SK-N-SH (cell line): ENCODE data around the gene NGF. TPM values are rescaled to one million over a fixed set of nuclear protein-coding genes. Genes with fewer than 3 reads are reported as not detected.

Experiments used
- CTCF ChIA-PET: fragments of 300-600, 350-600 bp; formaldehyde crosslinking; extraction: SDS; loops from one replicate; lab custom pipeline; 2021; lab: Yijun Ruan, JAX
- POLR2A ChIA-PET: fragments of 350-600 bp; sonication (Branson Sonifier 250); formaldehyde crosslinking; extraction: SDS; loops from one replicate; lab custom pipeline; 2020; ENCODE audit warnings: antibody characterized with exemption, inconsistent platforms; lab: Yijun Ruan, JAX
- DNase-seq: peaks from one replicate; pipeline ENCODE4 v3.0.0; 2012
- H2AFZ ChIP-seq: fragments of 200-600 bp; sonication (generic); 2 replicates; pipeline ENCODE4 v1.8.1; 2016; ENCODE audit warnings: antibody characterized with exemption, mild to moderate bottlenecking, low read depth
- H3F3A ChIP-seq: fragments of 200-600 bp; sonication (generic); replicated peaks from 2 replicates; pipeline ENCODE3; 2016; ENCODE audit warnings: antibody characterized with exemption, mild to moderate bottlenecking; ENCODE audit not compliant: insufficient read depth
- H3K27ac ChIP-seq, 2 experiments: fragments of 200-500 bp in 1 of 2; fragments of 200-600 bp in 1 of 2; sonication (Bioruptor generic) in 1 of 2; sonication (generic), shearing (Covaris generic) in 1 of 2; 2 replicates each; pipeline versions ENCODE4 v1.5.1 to v1.6.1; 2014 to 2016; ENCODE audit warnings: low read depth in 2 of 2, inconsistent platforms in 1 of 2, low read length in 1 of 2, mild to moderate bottlenecking in 1 of 2, mixed read lengths in 1 of 2
- H3K27me3 ChIP-seq: fragments of 200-600 bp; sonication (generic), shearing (Covaris generic); 2 replicates; pipeline ENCODE4 v1.6.1; 2016; ENCODE audit warnings: mixed run types; ENCODE audit not compliant: insufficient read depth
- H3K36me3 ChIP-seq, 2 experiments: fragments of 200-500 bp in 1 of 2; fragments of 200-600 bp in 1 of 2; sonication (Bioruptor generic) in 1 of 2; sonication (generic) in 1 of 2; replicated peaks in 1 of 2; 2 replicates each; pipeline versions ENCODE3 to v1.5.1; 2014 to 2016; ENCODE audit warnings: low read length in 1 of 2, mild to moderate bottlenecking in 1 of 2; ENCODE audit not compliant: insufficient read depth in 2 of 2, control insufficient read depth in 1 of 2
- H3K4me1 ChIP-seq, 2 experiments: fragments of 200-500 bp in 1 of 2; fragments of 200-600 bp in 1 of 2; sonication (Bioruptor generic) in 1 of 2; sonication (generic), shearing (Covaris generic) in 1 of 2; 2 replicates each; pipeline versions ENCODE4 v1.5.1 to v1.6.1; 2014 to 2016; ENCODE audit warnings: low read depth in 1 of 2, low read length in 1 of 2, mixed run types in 1 of 2; ENCODE audit not compliant: insufficient read depth in 2 of 2, control insufficient read depth in 1 of 2
- H3K4me2 ChIP-seq: fragments of 200-600 bp; sonication (generic), shearing (Covaris generic); 2 replicates; pipeline ENCODE4 v1.6.1; 2017; ENCODE audit warnings: mixed run types
- H3K4me3 ChIP-seq, 2 experiments: fragments of 200-500 bp in 1 of 2; fragments of 200-600 bp in 1 of 2; sonication (Bioruptor generic) in 1 of 2; sonication (generic), shearing (Covaris generic) in 1 of 2; 2 replicates each; pipeline versions ENCODE4 v1.5.1 to v1.8.1; 2014 to 2016; ENCODE audit warnings: low read depth in 2 of 2, inconsistent platforms in 1 of 2, low read length in 1 of 2, mild to moderate bottlenecking in 1 of 2, mixed read lengths in 1 of 2, moderate library complexity in 1 of 2
- H3K79me2 ChIP-seq: fragments of 200-600 bp; sonication (generic); 2 replicates; pipeline ENCODE4 v1.8.1; 2017; ENCODE audit warnings: mild to moderate bottlenecking; ENCODE audit not compliant: insufficient read depth
- H3K9ac ChIP-seq: fragments of 200-600 bp; sonication (generic); 2 replicates; pipeline ENCODE4 v1.6.1; 2017; ENCODE audit warnings: mixed run types
- H3K9me2 ChIP-seq: fragments of 200-600 bp; sonication (generic); 2 replicates; pipeline ENCODE4 v1.6.1; 2017; ENCODE audit warnings: mixed run types
- H3K9me3 ChIP-seq: fragments of 200-600 bp; sonication (generic); 2 replicates; pipeline ENCODE4 v1.6.1; 2017; ENCODE audit warnings: mixed run types, mild to moderate bottlenecking, moderate library complexity
- H4K20me1 ChIP-seq: fragments of 200-600 bp; sonication (generic); 2 replicates; pipeline ENCODE4 v1.6.1; 2017; ENCODE audit warnings: mild to moderate bottlenecking, mixed run types; ENCODE audit not compliant: insufficient read depth
- CHD2 ChIP-seq: fragments of 150-350 bp; IDR thresholded peaks from 2 replicates; pipeline ENCODE4 v1.6.1; 2018; ENCODE audit warnings: low read length; ENCODE audit not compliant: partially characterized antibody
- CTCF ChIP-seq: fragments of 200-600 bp; sonication (generic); IDR thresholded peaks from 2 replicates; pipeline ENCODE4 v1.6.1; 2017; ENCODE audit warnings: antibody characterized with exemption, mild to moderate bottlenecking, moderate library complexity
- ELF1 ChIP-seq: IDR thresholded peaks from 2 replicates; pipeline ENCODE4 v1.4.0; 2012
- EZH2phosphoT487 ChIP-seq: fragments of 200-600 bp; sonication (generic); IDR thresholded peaks from 2 replicates; pipeline ENCODE4 v1.6.1; 2017; ENCODE audit warnings: low read depth, mixed run types, mild to moderate bottlenecking, antibody characterized with exemption, moderate library complexity, borderline replicate concordance
- GABPA ChIP-seq: IDR thresholded peaks from 2 replicates; pipeline ENCODE4 v1.4.0; 2012; ENCODE audit warnings: low read depth, mild to moderate bottlenecking
- NRF1 ChIP-seq: IDR thresholded peaks from 2 replicates; pipeline ENCODE4 v1.6.1; 2012; ENCODE audit warnings: low read depth, mild to moderate bottlenecking, low read length
- RAD21 ChIP-seq: IDR thresholded peaks from 2 replicates; pipeline ENCODE4 v1.6.1; 2012; ENCODE audit warnings: mild to moderate bottlenecking, low read length
- REST ChIP-seq: IDR thresholded peaks from 2 replicates; pipeline ENCODE4 v1.6.1; 2012; ENCODE audit warnings: mild to moderate bottlenecking, low read depth, low read length, moderate library complexity
- RXRA ChIP-seq: IDR thresholded peaks from 2 replicates; pipeline ENCODE4 v1.4.0; 2012; ENCODE audit warnings: low read depth, mild to moderate bottlenecking, borderline replicate concordance
- SMC3 ChIP-seq: IDR thresholded peaks from 2 replicates; pipeline ENCODE4 v1.6.1; 2012; ENCODE audit warnings: low read depth, low read length, improper control_type of control experiment
- TCF12 ChIP-seq: IDR thresholded peaks from 2 replicates; pipeline ENCODE4 v1.4.0; 2012
- TEAD4 ChIP-seq: IDR thresholded peaks from 2 replicates; pipeline ENCODE4 v1.4.0; 2012; ENCODE audit warnings: mild to moderate bottlenecking, borderline replicate concordance; ENCODE audit not compliant: insufficient read depth
- USF1 ChIP-seq: IDR thresholded peaks from 2 replicates; pipeline ENCODE4 v1.4.0; 2012; ENCODE audit warnings: low read depth, borderline replicate concordance
- WGBS: methylation state at CpG from one replicate; pipeline ENCODE4 v1.1.6; 2017; ENCODE audit warnings: low lambda C conversion rate; 5-methylcytosine and 5-hydroxymethylcytosine counted together
- polyA plus RNA-seq, 3 experiments: library from polyadenylated mRNA; depleted of rRNA; stranded (reverse); fragments of >200 nt; gene quantifications; 2 replicates each; pipeline ENCODE4 v1.2.3, GENCODE V29; 2012
- TF ChIP-seq, protein P1 (sequence below): IDR thresholded peaks from 2 replicates; pipeline ENCODE4 v1.4.0; 2012; ENCODE audit warnings: low read depth

The NGF gene
- polyA plus RNA-seq, 1 of the 3 experiments (the other 2 are of a cell fraction), result 75.8 TPM

- Histone ChIP-seq H3K9me2 (no peaks in the 10 kb centered on the region), H3K4me2 (no peak overlapping the region), H4K20me1 (no peaks in the 10 kb centered on the region), H2AFZ (no peak overlapping the region), H3K27ac (no peak overlapping the region), H3K4me1 (0 out of 4 replicates have a peak, but pooled peaks cover 0 to 5% of the 10 kb centered on the region in 2 experiments), H3K36me3 (peaks cover 25 to 26% of the 10 kb centered on the region in 2 experiments), H3K4me3 (no peak overlapping the region), H3K9me3 (no peaks in the 10 kb centered on the region), H3K27me3 (no peaks in the 10 kb centered on the region), H3K9ac (no peak overlapping the region), H3K79me2 (peaks cover 39% of the 10 kb centered on the region), H3F3A (no peaks in the 10 kb centered on the region)
- TF ChIP-seq GABPA (no peak), RXRA (no peak), SMC3 (no peak), CHD2 (no peak), REST (no peak), EZH2phosphoT487 (no peak), TCF12 (no peak), NRF1 (no peak), RAD21 (no peak), TEAD4 (no peak), ELF1 (no peak), USF1 (no peak), CTCF (no peak)
- TF ChIP-seq, protein P1, sequence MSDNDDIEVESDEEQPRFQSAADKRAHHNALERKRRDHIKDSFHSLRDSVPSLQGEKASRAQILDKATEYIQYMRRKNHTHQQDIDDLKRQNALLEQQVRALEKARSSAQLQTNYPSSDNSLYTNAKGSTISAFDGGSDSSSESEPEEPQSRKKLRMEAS, result no peak
- 85% methylated on average over 2 of the region's 5 CpGs for WGBS
- DNase-seq, result no peak
- CTCF ChIA-PET, result interaction anchor here (0.6 kb wide), 1 partner anchor 59 kb away, joined by 3 read pairs; no protein-coding TSS in a partner anchor
- POLR2A ChIA-PET, result no interaction called here
Measured at GRCh38 chr1:115293006-115293405, 45.0 kb downstream of the NGF start.
